GM12865 (cell line): Measurements from ENCODE around the gene ZNF730.
"Not testable (repeated sequence)": the region's sequence is repeated elsewhere in the genome, so short reads cannot be mapped to it uniquely, and the experiment has no call there.

ENCODE experiments used
- DNase-seq: peaks from one replicate; pipeline ENCODE4 v3.0.0; 2010; ENCODE audit warnings: low read depth
- H3K4me3 ChIP-seq: 2 replicates; pipeline ENCODE4 v1.5.1; 2011; ENCODE audit warnings: mild to moderate bottlenecking, low read depth, low read length, control low read depth
- CTCF ChIP-seq: IDR thresholded peaks from 2 replicates; pipeline ENCODE4 v1.5.1; 2011; ENCODE audit warnings: low read length, control low read depth, low read depth, inconsistent platforms; ENCODE audit not compliant: insufficient read depth; ENCODE audit errors: missing control alignments

Gene ZNF730

GRCh38 chr19:23116802-23117571 is at the start of gene ZNF730:
Gene ZNF730 (plus strand): TSS chr19:23117025. CDS start chr19:23117174, 149 bp downstream.
- peak within 1 kb of the TSS; percentile 44 for H3K4me3 ChIP-seq
- DNase-seq = peak; percentile 29
- no peak for TF ChIP-seq CTCF

GRCh38 chr19:23070353-23071146 is 46.3 kb upstream of the ZNF730 start:
- peak; percentile 2 for DNase-seq
- TF ChIP-seq CTCF = peak; percentile 5
- no peak overlapping the region for H3K4me3 ChIP-seq

GRCh38 chr19:23071147-23071511 is 45.7 kb upstream of the ZNF730 start:
- H3K4me3 ChIP-seq = no peak overlapping the region
- no peak for DNase-seq
- TF ChIP-seq CTCF = no peak

- no peak for TF ChIP-seq CTCF
- peak overlapping the region; percentile 40 for H3K4me3 ChIP-seq
- DNase-seq = peak; percentile 56
Measured at GRCh38 chr19:23075031-23075733, 41.6 kb upstream of the ZNF730 start.

GRCh38 chr19:23077776-23078175 is 39.0 kb upstream of the ZNF730 start:
- H3K4me3 ChIP-seq, DNase-seq: not testable (repeated sequence)

GRCh38 chr19:23093832-23094231 is 23.0 kb upstream of the ZNF730 start:
- DNase-seq = no peak
- TF ChIP-seq CTCF = no peak

GRCh38 chr19:23095418-23095817 is 21.4 kb upstream of the ZNF730 start:
- TF ChIP-seq CTCF = no peak
- H3K4me3 ChIP-seq = no peak overlapping the region
- DNase-seq = no peak

More at GRCh38 chr19:23093832-23094231, 23.0 kb upstream of the ZNF730 start:
- no peak overlapping the region for H3K4me3 ChIP-seq
